Suprapubic skin (tissue), 4 donors: ENCODE measurements around the gene CCDC124. TPM values are rescaled to one million over a fixed set of nuclear protein-coding genes. Genes with fewer than 3 reads are reported as not detected.

Source experiments
- DNase-seq, 2 donors: peaks; one replicate each; pipeline ENCODE4 v3.0.0-alpha.2; 2019; ENCODE audit warnings: low spot score in 2 of 2
- H3K27ac ChIP-seq: fragments of 200-600 bp; sonication (generic); one replicate; pipeline ENCODE4 v1.5.1; 2019
- H3K27me3 ChIP-seq: fragments of 200-600 bp; sonication (generic); one replicate; pipeline ENCODE4 v1.5.1; 2019
- H3K36me3 ChIP-seq: fragments of 200-600 bp; sonication (generic); one replicate; pipeline ENCODE4 v1.5.1; 2019
- H3K4me1 ChIP-seq: fragments of 200-600 bp; sonication (generic); one replicate; pipeline ENCODE4 v1.5.1; 2019
- H3K4me3 ChIP-seq: fragments of 200-600 bp; sonication (generic); one replicate; pipeline ENCODE4 v1.5.1; 2019; ENCODE audit warnings: mild to moderate bottlenecking
- H3K9me3 ChIP-seq: fragments of 200-600 bp; sonication (generic); one replicate; pipeline ENCODE4 v1.5.1; 2019
- CTCF ChIP-seq, 2 donors: fragments of 200-600 bp in 1 of 2; fragments of 450-650 bp in 1 of 2; sonication (generic) in 1 of 2; IDR thresholded peaks; one replicate each; pipeline ENCODE4 v1.5.1; 2016 to 2019; ENCODE audit warnings: antibody characterized with exemption in 2 of 2, mild to moderate bottlenecking in 1 of 2, moderate library complexity in 1 of 2
- EP300 ChIP-seq: sonication (generic); formaldehyde crosslinking; IDR thresholded peaks from one replicate; pipeline ENCODE4 v1.6.1; 2017; ENCODE audit warnings: antibody characterized with exemption
- POLR2A ChIP-seq, 2 donors: fragments of 450-650 bp; IDR thresholded peaks; one replicate each; pipeline ENCODE4 v1.6.1; 2017; ENCODE audit warnings: antibody characterized with exemption in 2 of 2, mild to moderate bottlenecking in 2 of 2, moderate library complexity in 2 of 2
- POLR2AphosphoS5 ChIP-seq, 3 donors: sonication (generic); formaldehyde crosslinking; IDR thresholded peaks; one replicate each; pipeline ENCODE4 v1.6.1; 2017; ENCODE audit warnings: antibody characterized with exemption in 3 of 3
- WGBS: methylation state at CpG from one replicate; pipeline ENCODE4 v1.1.5; 2018; 5-methylcytosine and 5-hydroxymethylcytosine counted together
- total RNA-seq, 4 donors: library from RNA; depleted of rRNA; stranded (reverse); fragments of >200 nt; gene quantifications; one replicate each; pipeline ENCODE4 v1.1.0, GENCODE V29; 2016

Gene CCDC124
- total RNA-seq, 4 donors from 2014 or later: 24.3 to 42.7 (median 33.1) TPM

DNA sequence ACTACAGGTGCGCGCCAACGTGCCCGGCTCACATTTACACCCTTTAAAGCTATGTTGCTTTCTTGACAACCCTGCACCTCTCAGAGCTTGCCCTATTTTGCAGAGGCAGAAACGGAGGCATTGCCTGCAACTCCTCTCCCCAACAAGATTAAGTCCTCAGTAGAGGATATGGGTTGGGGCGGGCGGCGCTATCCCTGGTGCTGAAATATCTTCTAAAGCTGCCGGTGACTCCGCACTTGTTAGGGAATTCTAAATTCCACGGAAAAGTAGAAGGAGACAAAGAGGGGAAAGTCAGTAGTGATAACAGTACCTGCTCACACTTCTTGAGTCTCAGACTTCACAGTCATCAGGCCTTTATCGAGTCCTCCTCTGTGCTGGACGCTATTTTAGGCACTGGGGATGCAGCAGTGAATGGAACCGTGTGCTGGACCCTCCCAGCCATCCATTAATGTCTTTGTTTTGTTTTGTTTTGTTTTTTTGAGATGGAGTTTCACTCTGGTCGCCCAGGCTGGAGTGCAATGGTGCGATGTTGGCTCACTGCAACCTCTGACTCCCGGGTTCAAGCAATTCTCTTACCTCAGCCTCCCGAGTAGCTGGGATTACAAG, 43.1 kb upstream of the CCDC124 start:
- no peak overlapping the region for H3K27ac ChIP-seq
- no peak overlapping the region for H3K4me3 ChIP-seq
- no peak for DNase-seq
- TF ChIP-seq POLR2A (IDR thresholded peaks at IDR 0.05): no peak
- TF ChIP-seq POLR2AphosphoS5 (IDR thresholded peaks at IDR 0.05): no peak
- no peak for TF ChIP-seq CTCF (IDR thresholded peaks at IDR 0.05)
- no peak for TF ChIP-seq EP300
- H3K9me3 ChIP-seq: no peaks in the 10 kb centered on the region
- peaks cover 42% of the 10 kb centered on the region for H3K27me3 ChIP-seq
- 40% methylated on average over 18 of the region's 18 CpGs for WGBS
- H3K36me3 ChIP-seq: no peaks in the 10 kb centered on the region
- H3K4me1 ChIP-seq: no peaks in the 10 kb centered on the region

- no peaks in the 10 kb centered on the region for H3K9me3 ChIP-seq
- TF ChIP-seq POLR2AphosphoS5 (IDR thresholded peaks at IDR 0.05) (no peak), POLR2A (IDR thresholded peaks at IDR 0.05) (no peak), EP300 (no peak), CTCF (IDR thresholded peaks at IDR 0.05) (no peak)
- no peak overlapping the region for H3K27ac ChIP-seq
- no peaks in the 10 kb centered on the region for H3K36me3 ChIP-seq
- H3K27me3 ChIP-seq: peaks cover 72% of the 10 kb centered on the region
- H3K4me1 ChIP-seq: no peaks in the 10 kb centered on the region
- DNase-seq: no peak
- H3K4me3 ChIP-seq: no peak overlapping the region
- 87% methylated on average over 6 of the region's 9 CpGs for WGBS
These were observed 39.0 kb upstream of the CCDC124 start for GRCh38 chr19:17893766-17894165.

DNA sequence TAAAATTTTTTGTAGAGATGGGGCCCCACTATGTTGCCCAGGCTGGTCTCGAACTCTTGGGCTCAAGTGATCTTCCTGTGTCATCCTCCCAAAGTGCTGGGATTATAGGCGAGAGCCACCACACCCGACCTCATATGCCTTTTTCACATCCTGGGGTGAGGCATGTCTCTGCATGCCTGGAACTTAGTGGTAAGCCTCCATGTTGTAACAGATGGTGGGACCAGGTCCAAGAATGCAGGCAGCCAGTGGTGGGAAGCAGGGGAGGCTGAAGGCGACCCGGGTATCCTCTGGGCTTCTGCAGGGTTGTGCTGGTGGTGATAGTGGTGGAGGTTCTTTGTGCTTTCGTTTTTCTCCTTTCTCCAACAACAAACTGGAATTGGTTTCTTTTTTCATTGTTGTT, 30.1 kb upstream of the CCDC124 start:
- no peak for TF ChIP-seq POLR2AphosphoS5 (IDR thresholded peaks at IDR 0.05)
- TF ChIP-seq POLR2A (IDR thresholded peaks at IDR 0.05): no peak
- TF ChIP-seq CTCF (IDR thresholded peaks at IDR 0.05): no peak
- TF ChIP-seq EP300: no peak
- Histone ChIP-seq H3K36me3 (no peaks in the 10 kb centered on the region), H3K9me3 (no peaks in the 10 kb centered on the region), H3K4me1 (no peaks in the 10 kb centered on the region), H3K27ac (no peak overlapping the region), H3K4me3 (no peak overlapping the region), H3K27me3 (peaks cover 19% of the 10 kb centered on the region)
- no peak for DNase-seq
- WGBS: 46% methylated on average over 6 of the region's 6 CpGs

DNA sequence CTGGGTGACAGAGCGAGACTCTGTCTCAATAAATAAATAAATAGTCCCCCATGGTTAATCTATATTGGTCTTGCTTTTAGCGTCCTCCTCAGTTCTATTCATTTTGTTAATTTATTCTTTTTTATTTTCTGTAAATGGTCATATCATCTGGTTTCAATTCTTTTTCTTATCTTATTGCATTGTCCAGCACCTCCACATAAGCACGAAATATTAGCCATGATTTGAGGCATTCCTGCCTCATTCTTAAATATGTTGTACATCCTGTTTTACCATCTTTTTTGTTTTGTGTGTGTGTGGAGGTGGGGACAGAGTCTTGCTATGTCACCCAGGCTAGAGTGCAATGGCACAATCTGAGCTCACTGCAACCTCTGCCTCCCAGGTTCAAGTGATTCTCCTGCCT, 24.6 kb upstream of the CCDC124 start:
- H3K4me3 ChIP-seq: no peak overlapping the region
- no peaks in the 10 kb centered on the region for H3K27me3 ChIP-seq
- H3K36me3 ChIP-seq: no peaks in the 10 kb centered on the region
- H3K27ac ChIP-seq: no peak overlapping the region
- H3K9me3 ChIP-seq: no peaks in the 10 kb centered on the region
- TF ChIP-seq POLR2A (IDR thresholded peaks at IDR 0.05) (no peak), POLR2AphosphoS5 (IDR thresholded peaks at IDR 0.05) (no peak), CTCF (IDR thresholded peaks at IDR 0.05) (no peak), EP300 (no peak)
- DNase-seq: no peak
- H3K4me1 ChIP-seq: no peaks in the 10 kb centered on the region
- WGBS: 90% methylated on average over 3 of the region's 3 CpGs

DNA sequence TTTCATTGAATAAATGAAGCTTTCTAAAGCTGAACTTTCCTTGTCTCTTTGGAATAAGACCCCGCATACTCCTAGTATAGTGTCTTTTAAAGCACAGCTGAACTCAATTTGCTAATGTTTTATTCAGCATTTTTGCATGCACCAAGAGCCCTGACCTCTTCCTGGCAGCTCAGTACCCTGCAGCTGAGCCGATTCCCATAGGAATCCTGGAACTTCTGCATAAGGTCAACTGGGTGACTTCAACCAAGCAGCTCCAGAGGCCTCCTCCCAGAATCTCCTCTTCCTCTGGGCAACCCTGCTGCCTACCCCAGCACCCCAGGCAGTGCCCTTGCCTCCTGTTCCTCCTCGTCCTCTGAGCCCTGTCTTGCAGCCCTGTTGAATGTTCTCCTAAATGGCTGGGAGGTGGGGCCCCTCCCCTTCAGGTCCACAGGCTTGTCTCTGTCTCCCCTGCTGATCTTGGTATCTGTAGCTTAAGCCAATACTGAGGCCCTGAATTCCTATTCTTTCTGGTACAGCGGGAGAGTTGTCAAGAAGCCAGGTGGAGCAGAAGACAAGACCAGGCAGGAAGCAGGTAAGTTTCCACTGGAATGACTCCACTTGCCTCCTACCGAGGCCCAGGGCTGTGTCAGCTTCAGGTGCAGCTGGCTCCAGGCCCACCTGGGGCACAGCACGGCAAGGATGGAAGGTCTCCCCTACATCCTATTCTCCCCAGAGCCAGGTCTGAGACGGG, 23.6 kb upstream of the CCDC124 start:
- 35% methylated on average over 6 of the region's 7 CpGs for WGBS
- no peak for DNase-seq
- no peak overlapping the region for H3K4me3 ChIP-seq
- H3K4me1 ChIP-seq: no peaks in the 10 kb centered on the region
- H3K27ac ChIP-seq: no peak overlapping the region
- TF ChIP-seq POLR2AphosphoS5 (IDR thresholded peaks at IDR 0.05): no peak
- TF ChIP-seq CTCF (IDR thresholded peaks at IDR 0.05): no peak
- no peak for TF ChIP-seq EP300
- no peak for TF ChIP-seq POLR2A (IDR thresholded peaks at IDR 0.05)
- H3K36me3 ChIP-seq: no peaks in the 10 kb centered on the region
- H3K9me3 ChIP-seq: no peaks in the 10 kb centered on the region
- peaks cover 4% of the 10 kb centered on the region for H3K27me3 ChIP-seq
